Measurements from ENCODE around the gene SLC25A33. TPM values are rescaled to one million over a fixed set of nuclear protein-coding genes. Genes with fewer than 3 reads are reported as not detected.

Gene SLC25A33
- total RNA-seq, 1 experiment from 2014 or later: 13.4 TPM

DNA sequence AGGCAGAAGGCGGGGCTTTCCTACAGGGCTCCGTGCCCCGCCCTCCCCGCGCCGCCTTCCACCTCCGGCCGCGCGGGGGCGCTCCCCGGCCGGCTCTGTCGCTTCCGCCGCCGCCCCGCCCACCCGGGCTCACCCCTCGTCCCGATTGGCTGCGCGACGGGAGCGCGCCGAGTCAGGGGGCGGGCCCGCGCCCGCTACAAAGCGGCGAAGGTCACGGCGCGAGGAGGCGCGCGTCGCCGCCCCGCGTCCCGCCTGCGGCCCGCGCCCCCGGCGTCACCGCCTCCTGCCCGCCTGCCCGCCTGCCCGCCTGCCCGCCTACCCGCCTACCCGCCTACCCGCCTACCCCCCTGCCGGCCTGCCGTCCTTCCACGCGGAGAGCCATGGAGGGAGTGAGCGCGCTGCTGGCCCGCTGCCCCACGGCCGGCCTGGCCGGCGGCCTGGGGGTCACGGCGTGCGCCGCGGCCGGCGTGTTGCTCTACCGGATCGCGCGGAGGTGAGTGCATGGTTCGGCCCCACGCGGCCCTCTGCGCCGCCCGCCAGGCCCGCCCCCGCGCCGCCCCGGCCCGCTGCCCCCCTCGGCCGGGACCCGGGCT, 49.4 kb downstream of the SLC25A33 start, which contains the start of gene TMEM201:
TSS of gene TMEM201 (plus strand) at position 361 of the 593 bp plus-strand sequence. CDS start at position 381, 20 bp downstream.
- DNase-seq (ENCODE audit: low spot score): peak; percentile 78

DNA sequence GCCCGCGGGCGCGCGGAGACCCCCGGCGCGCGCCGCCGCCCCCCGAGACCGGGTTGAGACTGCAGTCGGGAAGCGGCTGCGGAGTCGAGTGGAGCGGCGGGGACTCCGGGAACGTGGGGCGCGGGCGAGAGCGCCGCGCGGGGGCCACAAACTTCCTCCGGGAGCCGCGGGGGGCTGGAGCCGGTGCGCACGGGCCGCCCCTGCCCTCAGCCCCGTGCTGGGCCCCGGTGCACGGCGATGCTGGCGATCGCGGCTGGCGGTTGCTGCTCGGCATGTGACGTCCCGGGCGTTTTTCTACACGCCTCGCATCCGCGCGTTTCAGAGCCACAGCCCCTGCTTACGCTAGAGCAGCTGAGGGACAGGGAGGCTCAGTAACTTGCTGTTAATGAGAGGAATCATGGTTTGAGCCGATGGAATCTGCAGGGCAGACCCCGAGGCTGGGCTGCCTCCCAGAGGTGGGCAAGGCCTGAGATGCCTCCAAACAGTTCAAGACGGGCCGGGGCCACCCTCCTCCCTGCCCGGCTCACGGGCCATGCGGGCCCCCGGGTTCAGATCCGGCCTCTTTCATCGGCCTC, 50.0 kb downstream of the SLC25A33 start:
- DNase-seq (ENCODE audit: low spot score): no peak

DNA sequence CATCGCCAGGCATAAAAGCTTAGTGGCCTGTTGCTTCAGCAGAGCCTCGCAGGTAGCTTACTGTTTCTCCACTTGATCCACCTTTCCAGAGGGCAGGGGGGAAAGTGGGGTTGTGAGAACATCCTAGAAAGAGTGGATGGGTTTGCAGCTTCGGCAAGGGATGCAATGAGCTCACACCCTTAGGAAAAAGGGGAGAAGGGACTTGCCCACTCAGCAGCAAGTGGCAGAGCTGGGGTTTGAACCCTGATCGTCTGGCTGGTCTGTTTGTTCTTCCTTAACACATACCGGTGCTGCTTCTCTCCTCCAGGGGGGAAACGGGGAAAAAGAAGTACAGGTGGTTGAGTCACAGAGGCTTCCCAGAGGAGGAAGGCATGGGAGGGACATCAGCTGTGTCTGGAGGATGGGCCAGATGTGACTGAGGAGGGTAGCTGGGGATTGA, 50.5 kb downstream of the SLC25A33 start:
- no peak for DNase-seq (ENCODE audit: low spot score)

DNA sequence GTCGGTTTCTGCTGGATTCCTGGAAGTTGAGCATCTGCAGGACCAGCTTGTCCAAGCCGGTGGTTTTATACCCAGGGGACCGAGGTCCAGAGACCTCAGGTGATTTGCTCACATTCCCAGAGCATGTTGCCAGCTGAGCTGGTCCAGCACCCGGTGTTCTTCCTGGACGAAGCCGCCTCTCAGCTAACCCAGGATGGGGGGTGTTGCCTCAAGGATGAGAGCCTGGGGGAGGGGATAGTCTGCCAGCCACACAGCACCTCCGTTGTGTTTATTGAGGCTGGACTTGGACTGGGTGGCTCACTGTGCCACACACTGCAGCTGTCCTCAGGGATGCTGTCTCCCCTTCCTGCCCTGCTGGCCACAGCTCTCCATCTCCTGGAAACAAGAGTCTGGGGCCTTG, 50.9 kb downstream of the SLC25A33 start:
- DNase-seq (ENCODE audit: low spot score): no peak

DNA sequence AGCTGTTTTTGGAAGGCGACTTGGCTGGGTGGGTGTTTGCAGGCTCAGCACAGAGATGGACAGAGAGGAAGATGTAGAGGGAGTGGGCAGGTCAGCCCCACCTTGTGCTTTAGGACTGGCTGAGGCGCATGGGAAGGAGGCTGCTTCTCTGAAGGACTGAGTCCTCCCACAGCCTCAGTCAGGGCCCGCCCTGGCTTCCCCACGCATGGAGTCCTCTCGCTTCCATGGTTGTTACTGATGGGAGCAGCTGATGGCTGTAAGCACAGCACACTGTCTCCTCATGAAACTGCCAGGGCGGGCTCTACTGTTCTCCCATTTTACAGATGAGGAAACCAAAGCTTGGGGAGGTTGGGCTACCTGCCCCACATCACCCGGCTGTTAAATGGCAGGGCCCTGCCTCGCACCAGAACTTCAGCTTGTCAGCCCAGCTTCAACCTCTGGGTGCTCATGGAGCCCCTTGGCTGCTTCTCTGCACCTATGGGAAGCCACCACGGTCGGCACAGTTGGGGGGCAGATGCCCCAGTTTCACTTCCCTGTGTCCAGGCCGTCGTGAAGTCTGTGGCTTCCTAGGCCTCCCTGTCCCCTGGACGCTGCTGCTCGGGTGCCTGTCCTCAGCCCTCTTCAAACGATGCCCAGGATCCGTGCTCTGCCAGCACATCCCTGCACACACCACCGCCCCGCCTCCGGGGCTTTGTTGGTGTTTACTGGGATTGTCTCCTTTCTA, 51.8 kb downstream of the SLC25A33 start:
- no peak for DNase-seq (ENCODE audit: low spot score)

DNA sequence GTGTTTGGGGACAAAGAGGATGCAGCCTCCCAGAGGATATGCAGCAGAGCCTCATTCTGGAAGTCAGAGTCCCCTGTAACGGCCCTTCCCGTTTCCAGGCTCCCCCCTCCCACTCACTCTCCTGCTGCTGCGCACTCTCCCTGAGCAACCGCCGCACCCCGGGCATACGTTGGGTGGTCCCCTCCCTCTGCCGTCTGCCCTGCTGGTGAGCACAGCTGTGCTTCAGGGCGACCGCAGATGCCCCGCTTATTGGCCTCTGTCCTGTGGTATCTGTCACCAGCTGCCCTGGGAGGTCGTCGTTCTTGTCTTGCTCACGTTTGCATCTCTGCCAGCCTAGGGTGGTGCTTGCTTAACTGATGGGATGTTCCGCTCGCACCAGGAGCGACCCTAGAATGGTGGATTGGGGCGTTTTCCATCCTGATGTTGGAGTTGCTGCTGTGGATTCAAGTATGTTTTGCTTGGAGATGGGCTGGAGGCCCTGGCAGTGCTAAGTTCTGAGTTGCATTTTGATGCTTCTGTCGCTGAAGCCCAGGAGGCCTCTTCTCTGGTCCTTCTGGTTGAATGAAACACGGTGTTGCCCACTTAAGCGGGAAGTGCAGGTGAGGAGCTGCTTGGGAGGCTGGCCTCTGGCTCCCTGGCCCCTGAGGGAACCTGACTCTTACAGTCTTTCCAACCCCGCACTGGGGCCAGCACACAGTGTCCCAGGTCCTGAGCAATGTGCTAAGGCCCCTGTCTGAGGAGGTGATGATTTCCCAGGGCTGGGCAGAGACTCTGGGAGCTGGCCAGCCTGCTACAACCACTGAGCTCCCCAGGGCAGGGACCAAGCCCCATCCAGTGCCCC, 52.6 kb downstream of the SLC25A33 start:
- no peak for DNase-seq (ENCODE audit: low spot score)

DNA sequence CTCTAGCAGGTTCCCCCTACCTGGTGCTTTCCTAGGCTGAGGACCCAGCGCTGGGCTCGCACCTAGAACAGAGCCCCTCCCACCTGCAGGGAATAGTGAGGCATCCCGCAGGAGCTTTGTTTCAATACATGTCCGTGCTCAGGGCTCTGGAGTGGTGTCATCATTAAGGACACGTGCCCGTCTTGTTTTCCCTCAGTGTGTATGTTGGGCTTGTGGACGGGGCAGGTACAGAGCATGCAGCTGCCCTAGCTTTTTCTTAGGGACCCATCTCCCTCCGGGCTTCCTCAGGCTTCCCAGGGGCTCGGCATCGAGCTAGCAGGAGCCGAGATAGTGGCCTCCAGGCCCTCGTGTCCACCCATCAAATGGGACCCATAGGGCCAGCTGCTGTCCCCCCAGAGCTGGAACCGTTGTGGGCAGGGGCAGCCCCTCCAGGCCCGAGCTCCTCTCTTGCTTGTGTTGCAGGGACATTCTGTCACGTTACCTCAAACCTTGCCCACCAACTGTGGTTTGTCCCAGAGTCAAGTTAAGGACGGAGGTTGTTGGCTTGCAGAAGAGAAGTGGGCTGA, 53.3 kb downstream of the SLC25A33 start:
- no peak for DNase-seq (ENCODE audit: low spot score)

DNA sequence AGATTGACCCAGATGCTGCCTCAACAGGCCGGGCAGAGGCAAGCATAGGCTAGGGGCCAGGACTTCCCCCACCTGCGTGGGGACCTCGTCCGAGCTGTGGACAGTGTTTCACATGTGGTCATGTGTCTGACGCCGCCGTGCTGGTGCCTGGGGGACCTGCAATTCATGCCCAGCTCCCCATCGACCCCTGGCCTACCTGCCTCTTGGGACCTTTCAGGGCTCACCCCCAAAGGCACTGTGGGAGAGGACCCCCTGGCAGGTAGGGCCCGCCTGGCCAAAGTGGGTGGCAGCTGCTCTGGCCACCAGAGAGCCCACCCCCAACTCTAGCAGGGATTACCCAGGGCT, 53.9 kb downstream of the SLC25A33 start:
- DNase-seq (ENCODE audit: low spot score): no peak

DNA sequence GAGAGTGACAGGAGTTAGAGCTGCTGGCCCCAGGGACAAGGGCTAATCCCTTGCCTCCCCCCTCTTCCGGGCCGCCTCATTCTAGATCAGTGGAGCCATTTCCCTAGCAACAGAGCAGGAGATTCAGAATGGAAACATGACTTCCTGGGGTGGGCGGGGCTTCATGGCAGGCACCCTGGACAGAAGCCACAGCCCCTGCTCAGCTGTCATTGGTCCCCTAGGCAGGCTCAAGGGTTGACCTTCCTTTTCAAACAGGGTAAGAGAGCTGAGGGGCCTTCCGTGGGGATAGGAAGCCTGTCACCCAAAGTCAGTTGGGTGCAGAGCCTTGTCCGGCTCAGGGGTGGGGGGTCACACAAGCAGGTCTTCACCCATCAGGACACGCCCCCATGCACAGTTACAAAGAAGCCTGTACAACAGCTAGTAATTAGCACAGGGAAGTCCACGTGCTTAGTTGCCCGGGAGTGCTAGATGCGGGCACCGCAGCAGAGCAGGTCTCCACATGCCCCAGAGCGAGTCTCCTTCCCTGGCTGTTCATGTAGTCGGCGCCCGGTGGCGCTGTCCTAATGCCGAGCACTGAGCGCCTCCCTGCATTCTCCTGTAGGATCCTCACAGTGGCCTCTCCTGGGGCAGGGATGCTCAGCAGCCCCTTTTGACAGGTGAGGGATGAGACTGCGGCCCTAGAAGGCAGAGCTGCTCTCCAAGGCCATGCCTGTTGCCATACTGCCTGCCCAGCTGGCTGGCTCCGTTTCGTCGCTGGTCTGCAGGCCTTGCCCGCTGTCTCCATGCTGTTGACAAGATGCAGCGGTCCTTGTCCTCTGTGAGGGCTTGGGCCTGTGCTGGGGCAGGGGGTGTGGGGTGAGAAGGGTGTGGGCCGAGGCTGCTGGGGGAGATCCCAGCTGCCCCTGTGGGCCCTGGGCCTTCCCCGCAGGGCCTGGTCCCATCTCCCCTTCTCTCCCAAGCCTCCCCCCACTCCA, 54.5 kb downstream of the SLC25A33 start:
- DNase-seq (ENCODE audit: low spot score): peak; percentile 71

DNA sequence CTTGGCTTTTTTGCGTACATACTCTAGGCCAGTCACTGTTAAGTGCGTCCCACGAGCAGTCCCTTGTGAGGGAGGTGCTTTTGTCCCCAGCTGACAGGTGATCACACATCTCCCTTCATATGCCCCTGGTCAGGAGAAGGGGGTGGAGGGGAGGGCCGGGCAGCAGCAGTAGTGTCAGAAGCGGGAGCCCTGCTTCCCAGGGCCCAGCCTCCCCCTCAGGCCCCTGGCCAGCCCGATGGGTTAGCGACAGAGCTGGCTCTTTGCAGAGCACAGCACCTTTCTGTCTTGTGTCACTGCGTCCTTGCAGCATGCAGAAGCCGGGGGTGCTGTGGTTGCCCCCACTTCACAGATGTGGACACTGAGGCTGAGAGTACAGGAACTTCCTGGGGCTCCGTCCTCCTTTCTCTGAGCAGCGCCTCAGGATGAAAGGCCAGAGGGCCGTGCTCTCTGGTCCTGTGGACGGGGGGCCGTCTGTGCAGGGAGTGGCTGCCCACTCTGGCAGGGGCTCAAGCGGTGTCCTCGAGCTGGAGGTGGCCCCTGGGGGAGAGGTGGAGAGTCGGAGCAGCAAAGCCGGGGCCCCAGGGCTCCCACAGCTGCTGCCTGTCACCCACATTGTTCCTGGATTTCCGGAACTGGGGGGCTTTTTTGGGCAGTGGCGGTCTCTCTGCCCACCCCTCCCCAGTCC, 55.3 kb downstream of the SLC25A33 start:
- no peak for DNase-seq (ENCODE audit: low spot score)

DNA sequence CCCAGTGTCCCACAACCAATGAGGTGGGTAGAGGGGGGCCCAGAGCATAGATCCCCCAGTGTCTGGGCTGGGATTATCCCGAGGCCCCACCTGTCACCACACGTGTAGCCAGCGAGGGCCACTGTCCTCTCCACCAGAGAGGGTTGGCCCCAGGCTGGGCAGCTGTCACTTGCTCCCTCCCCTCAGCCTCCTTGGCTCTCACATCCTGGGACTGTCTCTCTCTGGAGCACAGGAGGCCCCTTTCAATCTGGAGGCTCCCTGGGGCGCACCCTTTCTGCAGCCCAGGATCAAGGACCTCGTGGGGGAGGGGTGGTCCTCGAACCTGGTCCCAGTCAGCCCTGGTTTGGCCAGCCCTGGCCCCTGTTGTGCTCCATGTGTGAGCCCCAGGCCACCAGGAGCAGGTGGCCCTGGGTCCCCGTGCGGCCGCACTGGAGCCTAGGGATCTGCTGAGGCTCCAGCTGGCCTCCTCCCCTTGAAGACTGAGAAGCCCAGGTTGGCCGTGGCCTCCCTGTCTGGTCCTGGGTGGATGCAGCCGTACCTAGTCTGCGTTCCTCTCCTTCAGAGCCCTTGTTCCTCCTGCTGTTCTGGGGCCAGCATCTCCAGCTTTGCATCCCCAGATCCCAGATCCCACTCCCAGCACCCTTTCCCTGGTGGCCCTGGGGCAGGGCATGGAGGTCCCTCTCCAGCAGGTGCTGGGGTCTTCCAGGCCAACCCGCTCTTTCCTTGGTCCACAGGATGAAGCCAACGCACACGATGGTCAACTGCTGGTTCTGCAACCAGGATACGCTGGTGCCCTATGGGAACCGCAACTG, 56.1 kb downstream of the SLC25A33 start:
- DNase-seq (ENCODE audit: low spot score): no peak

DNA sequence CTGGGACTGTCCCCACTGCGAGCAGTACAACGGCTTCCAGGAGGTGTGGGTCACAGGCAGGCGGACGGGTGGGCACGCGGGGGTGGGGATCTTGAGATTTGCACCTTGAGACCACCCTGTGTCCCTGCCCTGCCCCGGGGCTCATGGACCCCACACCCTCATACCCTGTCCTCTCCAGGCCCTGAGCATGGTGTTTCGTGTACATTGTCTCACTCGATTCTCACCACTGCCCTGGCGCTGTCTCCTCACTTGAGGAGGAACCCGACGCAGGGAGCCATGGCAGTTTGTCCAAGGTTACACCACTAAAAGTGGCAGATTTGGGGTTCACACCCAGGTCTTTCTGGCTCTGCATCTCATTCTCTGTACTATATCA, 56.7 kb downstream of the SLC25A33 start:
- no peak for DNase-seq (ENCODE audit: low spot score)

DNA sequence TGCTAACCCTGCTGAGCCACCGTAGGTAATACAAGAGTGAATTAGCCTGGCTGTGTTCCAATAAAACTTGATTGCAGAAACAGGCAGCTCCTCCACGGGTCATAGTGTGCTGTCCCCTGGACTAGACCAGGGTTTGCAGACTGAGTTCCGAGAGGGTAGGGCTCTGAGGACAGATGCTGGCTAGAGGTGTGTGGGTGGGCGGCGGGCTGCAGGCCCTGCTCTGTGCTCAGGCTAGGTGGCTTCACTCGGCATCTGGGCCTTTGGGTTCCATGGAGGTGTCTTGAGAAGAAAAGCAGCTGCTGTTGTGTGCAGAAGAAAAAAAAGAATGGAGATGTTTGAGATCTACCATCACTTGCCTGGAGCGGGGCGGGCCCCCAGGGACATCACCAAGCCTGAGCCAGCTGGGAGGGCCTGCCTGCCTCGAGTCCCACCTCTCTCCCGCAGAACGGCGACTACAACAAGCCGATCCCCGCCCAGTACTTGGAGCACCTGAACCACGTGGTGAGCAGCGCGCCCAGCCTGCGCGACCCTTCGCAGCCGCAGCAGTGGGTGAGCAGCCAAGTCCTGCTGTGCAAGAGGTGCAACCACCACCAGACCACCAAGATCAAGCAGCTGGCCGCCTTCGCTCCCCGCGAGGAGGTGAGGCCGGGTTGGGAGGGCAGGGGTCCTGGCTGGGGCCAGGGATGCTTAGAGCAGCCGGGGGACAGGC, 57.3 kb downstream of the SLC25A33 start:
- DNase-seq (ENCODE audit: low spot score): no peak

DNA sequence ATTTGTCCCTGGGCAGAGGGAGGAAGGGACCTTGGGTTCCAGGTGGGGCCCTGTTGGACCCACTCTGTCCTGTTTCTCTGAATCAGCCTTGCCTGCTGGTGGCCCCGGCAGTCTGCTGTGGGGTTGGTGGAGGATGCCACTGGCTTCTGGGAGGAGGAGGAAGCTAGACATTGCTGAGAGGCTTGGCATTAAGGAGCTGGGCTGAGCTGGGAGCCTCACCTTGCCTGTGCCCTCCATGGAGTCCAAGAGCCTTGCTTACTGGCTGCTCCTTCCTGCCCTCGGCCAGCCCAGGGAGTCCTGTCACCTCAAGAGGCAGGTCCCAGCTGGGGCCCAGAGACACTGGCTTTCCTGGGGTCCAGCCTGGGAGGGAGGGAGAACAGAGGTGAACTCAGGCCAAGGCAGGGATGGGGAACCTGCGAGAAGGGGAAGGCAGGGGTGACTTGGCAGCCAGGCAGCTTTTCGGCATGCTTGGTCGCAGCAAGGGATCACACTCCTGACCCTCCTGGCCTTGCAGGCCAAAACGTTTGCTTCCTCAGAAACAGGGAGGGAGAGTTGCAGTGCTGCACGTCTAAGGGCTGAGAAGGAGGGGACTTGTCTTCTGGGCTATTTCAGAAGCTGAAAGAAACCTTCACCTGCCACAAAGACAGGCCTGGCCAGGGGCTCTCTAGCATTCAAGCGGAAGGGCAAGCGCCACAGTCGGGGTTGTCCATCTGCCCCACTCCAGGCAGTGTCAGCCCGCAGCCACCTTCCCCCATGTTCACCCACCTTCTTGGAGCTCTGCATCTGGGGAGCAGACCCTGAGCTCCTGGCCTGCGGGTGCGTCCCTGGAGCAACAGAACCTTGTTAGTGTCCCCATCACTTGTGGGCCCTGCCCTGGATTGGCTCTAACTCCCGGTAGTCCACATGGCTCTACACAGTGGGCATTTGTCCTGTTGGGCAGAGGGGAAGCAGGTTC, 58.4 kb downstream of the SLC25A33 start:
- DNase-seq (ENCODE audit: low spot score): no peak

DNA sequence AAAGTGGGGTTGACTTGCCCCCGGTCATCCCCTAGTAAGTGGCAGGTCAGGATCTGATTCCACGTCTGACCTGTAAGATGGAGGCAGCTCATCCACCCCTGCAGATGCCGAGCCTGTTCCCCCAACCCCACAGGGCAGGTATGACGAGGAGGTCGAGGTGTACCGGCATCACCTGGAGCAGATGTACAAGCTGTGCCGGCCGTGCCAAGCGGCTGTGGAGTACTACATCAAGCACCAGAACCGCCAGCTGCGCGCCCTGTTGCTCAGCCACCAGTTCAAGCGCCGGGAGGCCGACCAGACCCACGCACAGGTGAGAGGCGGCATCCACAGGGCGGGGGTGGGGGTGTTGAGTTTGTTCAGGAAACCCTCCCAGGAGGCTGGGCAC, 59.0 kb downstream of the SLC25A33 start:
- DNase-seq (ENCODE audit: low spot score): no peak

DNA sequence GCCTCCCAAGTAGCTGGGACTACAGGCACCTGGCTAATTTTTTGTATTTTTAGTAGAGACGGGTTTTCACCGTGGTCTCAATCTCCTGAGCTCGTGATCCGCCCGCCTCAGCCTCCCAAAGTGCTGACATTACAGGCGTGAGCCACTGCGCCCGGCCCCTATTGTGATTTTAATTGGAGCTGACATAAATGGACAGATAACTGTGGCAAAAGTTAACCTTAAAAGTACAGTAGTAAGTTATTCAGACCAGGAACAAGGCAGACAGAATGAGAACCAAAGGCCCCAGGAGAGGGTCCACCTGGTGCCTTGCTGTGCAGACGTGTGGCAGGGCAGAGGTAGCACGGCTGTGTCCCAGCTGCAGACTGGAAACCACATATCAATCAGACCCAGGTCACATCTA, 60.5 kb downstream of the SLC25A33 start:
- DNase-seq (ENCODE audit: low spot score): no peak
